ENCODE measurements around the gene NTNG2.

NTNG2 gene

DNA sequence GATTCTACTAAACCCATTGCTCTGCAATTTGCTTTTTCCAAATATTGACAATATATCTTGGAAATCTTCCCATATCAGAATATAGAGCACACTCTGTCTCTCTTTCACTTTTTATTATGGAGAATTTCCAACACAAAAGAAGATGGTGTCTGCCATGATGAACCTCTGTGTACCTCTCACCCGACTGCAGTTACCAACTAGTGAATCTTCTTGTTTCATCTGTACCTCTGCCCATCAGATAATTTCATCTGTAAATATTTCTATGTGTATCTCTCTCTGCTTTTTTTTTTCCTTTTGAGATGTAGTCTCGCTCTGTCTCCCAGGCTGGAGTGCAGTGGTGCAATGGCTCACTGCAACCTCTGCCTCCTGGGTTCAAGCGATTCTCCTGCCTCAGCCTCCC lies 62.8 kb downstream of the NTNG2 start:
- DNase-seq (ENCODE audit: low spot score in 2 of 2) (no peak), ATAC-seq (replicated peaks; ENCODE audit: extremely low read depth, poor library complexity, severe bottlenecking) (no peak)
- Mint-ChIP-seq H3K36me3 (ENCODE audit: insufficient read depth) (peaks cover 2% of the 10 kb centered on the region), H3K9me3 (no peaks in the 10 kb centered on the region), H3K27ac (ENCODE audit: low read depth) (no peak overlapping the region), H3K4me3 (no peak overlapping the region), H3K27me3 (peaks cover 15% of the 10 kb centered on the region), H3K4me1 (no peaks in the 10 kb centered on the region)

DNA sequence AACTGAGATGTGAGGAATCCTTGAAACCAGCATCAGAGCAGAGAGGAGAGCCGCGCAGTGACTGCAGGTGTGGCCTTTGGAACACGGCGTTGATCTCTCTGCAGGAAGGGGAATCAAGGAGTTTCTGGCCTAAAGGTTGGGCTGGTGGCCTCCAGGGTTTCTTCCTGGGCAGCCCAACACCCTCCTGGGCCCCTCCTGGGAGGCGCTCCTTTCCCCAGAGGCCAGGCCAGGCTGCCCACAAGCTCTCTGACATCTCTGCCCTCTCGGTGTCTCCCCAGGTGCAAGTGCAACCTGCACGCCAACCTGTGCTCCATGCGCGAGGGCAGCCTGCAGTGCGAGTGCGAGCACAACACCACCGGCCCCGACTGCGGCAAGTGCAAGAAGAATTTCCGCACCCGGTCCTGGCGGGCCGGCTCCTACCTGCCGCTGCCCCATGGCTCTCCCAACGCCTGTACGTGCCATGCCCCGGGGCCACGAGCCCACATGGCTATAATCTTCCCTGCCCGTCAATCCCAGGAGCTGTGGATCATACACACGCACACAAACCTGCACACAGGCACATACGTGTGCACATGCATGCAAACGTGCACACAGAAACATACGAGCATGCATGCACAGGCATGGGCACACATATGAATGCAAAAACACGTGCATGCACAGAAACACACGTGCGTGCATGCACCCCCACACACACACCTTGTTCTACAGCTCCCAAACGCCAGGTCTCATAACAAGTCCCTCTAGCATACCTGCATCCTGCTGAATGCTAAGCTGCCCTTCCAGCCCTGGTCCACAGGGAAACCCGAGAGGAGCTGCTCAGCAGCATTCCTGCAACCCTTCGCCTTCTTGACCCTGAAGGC lies 64.9 kb downstream of the NTNG2 start:
- H3K27me3 Mint-ChIP-seq = peaks cover 6% of the 10 kb centered on the region
- ATAC-seq (replicated peaks; ENCODE audit: extremely low read depth, poor library complexity, severe bottlenecking) (no peak), DNase-seq (ENCODE audit: low spot score in 2 of 2) (no peak)
- no peaks in the 10 kb centered on the region for H3K9me3 Mint-ChIP-seq
- H3K36me3 Mint-ChIP-seq (ENCODE audit: insufficient read depth) = peaks cover 3% of the 10 kb centered on the region
- no peaks in the 10 kb centered on the region for H3K4me1 Mint-ChIP-seq
- no peak overlapping the region for H3K4me3 Mint-ChIP-seq
- no peak overlapping the region for H3K27ac Mint-ChIP-seq (ENCODE audit: low read depth)

DNA sequence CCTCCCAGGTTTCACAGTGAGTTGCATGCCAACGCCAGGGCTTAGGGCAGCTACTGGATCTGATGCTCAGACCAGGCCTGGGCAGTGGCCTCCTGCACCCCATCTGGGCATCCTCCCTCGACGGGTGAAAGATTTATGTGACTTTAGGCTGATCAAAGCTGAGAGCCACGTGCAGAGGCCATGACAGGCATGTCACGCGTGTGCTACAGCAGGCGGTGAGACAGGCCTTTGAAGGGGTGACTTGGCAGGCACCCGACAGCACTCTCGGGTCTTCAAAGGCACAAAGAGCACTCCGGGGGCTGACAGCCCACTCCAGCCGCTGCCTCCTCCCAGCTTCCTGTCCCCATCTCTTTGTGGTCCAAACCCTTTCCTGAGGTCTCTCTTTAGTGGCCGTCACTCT lies 66.2 kb downstream of the NTNG2 start:
- Mint-ChIP-seq H3K4me1 (no peaks in the 10 kb centered on the region), H3K9me3 (no peaks in the 10 kb centered on the region), H3K27ac (ENCODE audit: low read depth) (no peak overlapping the region), H3K36me3 (ENCODE audit: insufficient read depth) (peaks cover 3% of the 10 kb centered on the region), H3K27me3 (peaks cover 9% of the 10 kb centered on the region), H3K4me3 (no peak overlapping the region)
- DNase-seq (ENCODE audit: low spot score in 2 of 2) = no peak
- ATAC-seq (replicated peaks; ENCODE audit: extremely low read depth, poor library complexity, severe bottlenecking) = no peak

- peaks cover 22% of the 10 kb centered on the region for H3K27me3 Mint-ChIP-seq
- DNase-seq (ENCODE audit: low spot score in 2 of 2) (no peak), ATAC-seq (replicated peaks; ENCODE audit: extremely low read depth, poor library complexity, severe bottlenecking) (no peak)
- H3K27ac Mint-ChIP-seq (ENCODE audit: low read depth) = no peak overlapping the region
- H3K4me1 Mint-ChIP-seq = no peaks in the 10 kb centered on the region
- peaks cover 3% of the 10 kb centered on the region for H3K36me3 Mint-ChIP-seq (ENCODE audit: insufficient read depth)
- no peaks in the 10 kb centered on the region for H3K9me3 Mint-ChIP-seq
- no peak overlapping the region for H3K4me3 Mint-ChIP-seq
These were observed 68.7 kb downstream of the NTNG2 start for GRCh38 chr9:132230605-132231004.

- peaks cover 26% of the 10 kb centered on the region for H3K27me3 Mint-ChIP-seq
- H3K36me3 Mint-ChIP-seq (ENCODE audit: insufficient read depth) = peaks cover 3% of the 10 kb centered on the region
- no peak for DNase-seq (ENCODE audit: low spot score in 2 of 2)
- peaks cover 4% of the 10 kb centered on the region for H3K4me1 Mint-ChIP-seq
- no peak overlapping the region for H3K27ac Mint-ChIP-seq (ENCODE audit: low read depth)
- no peak overlapping the region for H3K4me3 Mint-ChIP-seq
- ATAC-seq (replicated peaks; ENCODE audit: extremely low read depth, poor library complexity, severe bottlenecking) = no peak
- no peaks in the 10 kb centered on the region for H3K9me3 Mint-ChIP-seq
These were observed 69.3 kb downstream of the NTNG2 start for GRCh38 chr9:132231019-132231701.

DNA sequence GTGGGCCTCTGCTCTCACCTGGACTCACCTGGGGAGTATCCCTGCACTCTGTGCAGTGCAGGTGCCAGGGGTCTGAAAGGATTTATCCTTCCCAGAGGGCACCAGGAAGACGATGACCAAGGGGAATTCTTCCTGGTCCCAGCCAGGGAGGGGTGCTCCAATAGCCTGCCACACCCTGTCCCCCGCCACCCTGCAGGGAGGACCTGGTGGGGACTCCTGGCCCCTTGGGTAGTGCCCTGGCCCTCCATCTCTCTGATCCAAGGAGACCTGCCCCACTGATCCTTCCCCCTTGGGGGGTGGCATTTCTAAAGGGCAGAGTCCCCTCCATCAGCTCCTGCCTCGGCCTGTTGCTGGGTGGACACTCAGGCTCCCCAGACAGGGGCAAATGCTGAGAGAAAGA lies 70.7 kb downstream of the NTNG2 start:
- ATAC-seq (replicated peaks; ENCODE audit: extremely low read depth, poor library complexity, severe bottlenecking) = no peak
- no peak for DNase-seq (ENCODE audit: low spot score in 2 of 2)
- Mint-ChIP-seq H3K27ac (ENCODE audit: low read depth) (no peak overlapping the region), H3K4me3 (no peak overlapping the region), H3K36me3 (ENCODE audit: insufficient read depth) (peaks cover 3% of the 10 kb centered on the region), H3K4me1 (peaks cover 11% of the 10 kb centered on the region), H3K9me3 (no peaks in the 10 kb centered on the region), H3K27me3 (peaks cover 26% of the 10 kb centered on the region)

DNA sequence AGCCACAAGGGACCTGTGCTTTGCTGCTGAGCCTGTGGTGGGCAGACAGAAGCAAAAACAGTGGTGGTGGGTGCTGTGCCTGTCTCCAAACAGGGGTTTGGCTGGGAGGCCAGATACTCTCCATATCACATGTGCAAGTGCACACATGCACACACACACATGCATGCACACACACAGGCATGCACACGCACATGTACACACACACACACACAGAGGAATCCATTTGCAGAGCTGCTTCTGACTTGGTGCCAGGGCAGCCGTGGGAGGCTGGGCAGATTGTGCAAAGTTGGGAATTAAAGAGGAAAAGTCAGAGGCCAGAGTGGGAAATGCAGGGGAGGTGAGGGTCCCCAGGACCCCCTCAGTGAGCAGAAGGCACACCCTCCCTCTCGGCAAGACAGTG lies 71.3 kb downstream of the NTNG2 start:
- peaks cover 26% of the 10 kb centered on the region for H3K27me3 Mint-ChIP-seq
- H3K4me3 Mint-ChIP-seq = no peak overlapping the region
- DNase-seq (ENCODE audit: low spot score in 2 of 2) (no peak), ATAC-seq (replicated peaks; ENCODE audit: extremely low read depth, poor library complexity, severe bottlenecking) (no peak)
- no peak overlapping the region for H3K27ac Mint-ChIP-seq (ENCODE audit: low read depth)
- no peaks in the 10 kb centered on the region for H3K9me3 Mint-ChIP-seq
- H3K4me1 Mint-ChIP-seq = peaks cover 11% of the 10 kb centered on the region
- H3K36me3 Mint-ChIP-seq (ENCODE audit: insufficient read depth) = peaks cover 3% of the 10 kb centered on the region

DNA sequence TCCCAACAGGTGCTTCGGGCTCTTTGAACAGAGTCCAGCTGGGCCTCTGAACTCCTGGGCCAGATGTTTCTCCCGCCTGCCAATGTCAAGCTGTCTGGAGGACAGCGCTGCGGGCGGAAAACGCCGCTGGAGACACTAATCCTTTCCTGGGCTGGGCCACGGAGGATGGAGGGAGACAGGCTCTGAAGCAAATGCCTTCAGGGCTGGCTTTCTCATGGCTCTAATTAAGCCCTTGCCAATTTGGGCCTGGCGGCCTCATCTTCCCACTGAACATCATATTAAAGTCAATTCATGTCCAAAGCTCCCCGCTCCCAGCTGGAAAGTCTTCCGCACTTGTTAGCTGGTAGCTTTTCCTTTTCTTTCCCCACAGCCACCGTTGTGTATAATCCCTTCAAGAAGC lies 72.7 kb downstream of the NTNG2 start:
- Mint-ChIP-seq H3K9me3 (no peaks in the 10 kb centered on the region), H3K27ac (ENCODE audit: low read depth) (no peak overlapping the region), H3K4me1 (peaks cover 11% of the 10 kb centered on the region), H3K4me3 (no peak overlapping the region), H3K27me3 (peaks cover 26% of the 10 kb centered on the region), H3K36me3 (ENCODE audit: insufficient read depth) (peaks cover 1% of the 10 kb centered on the region)
- ATAC-seq (replicated peaks; ENCODE audit: extremely low read depth, poor library complexity, severe bottlenecking) (no peak), DNase-seq (ENCODE audit: low spot score in 2 of 2) (no peak)

DNA sequence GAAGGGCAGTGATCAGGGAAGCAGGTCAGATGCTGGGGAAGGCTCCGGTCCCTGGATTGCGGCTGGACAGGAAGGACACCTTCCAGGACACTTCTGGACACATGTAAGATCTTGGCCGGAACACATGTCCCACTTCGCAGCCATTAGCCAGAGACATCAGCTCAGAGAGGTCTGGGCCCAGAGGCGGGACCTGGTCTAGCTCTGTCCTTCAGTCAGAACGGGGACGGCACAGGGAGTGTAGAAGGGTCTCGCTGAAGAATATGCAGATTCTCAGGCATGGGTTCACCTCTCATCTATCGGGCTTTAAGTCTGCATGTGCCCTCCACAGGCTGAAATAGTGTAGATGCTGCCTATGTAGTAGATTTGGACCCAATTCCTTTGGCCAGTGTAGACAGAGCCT lies 73.3 kb downstream of the NTNG2 start:
- peaks cover 26% of the 10 kb centered on the region for H3K27me3 Mint-ChIP-seq

DNA sequence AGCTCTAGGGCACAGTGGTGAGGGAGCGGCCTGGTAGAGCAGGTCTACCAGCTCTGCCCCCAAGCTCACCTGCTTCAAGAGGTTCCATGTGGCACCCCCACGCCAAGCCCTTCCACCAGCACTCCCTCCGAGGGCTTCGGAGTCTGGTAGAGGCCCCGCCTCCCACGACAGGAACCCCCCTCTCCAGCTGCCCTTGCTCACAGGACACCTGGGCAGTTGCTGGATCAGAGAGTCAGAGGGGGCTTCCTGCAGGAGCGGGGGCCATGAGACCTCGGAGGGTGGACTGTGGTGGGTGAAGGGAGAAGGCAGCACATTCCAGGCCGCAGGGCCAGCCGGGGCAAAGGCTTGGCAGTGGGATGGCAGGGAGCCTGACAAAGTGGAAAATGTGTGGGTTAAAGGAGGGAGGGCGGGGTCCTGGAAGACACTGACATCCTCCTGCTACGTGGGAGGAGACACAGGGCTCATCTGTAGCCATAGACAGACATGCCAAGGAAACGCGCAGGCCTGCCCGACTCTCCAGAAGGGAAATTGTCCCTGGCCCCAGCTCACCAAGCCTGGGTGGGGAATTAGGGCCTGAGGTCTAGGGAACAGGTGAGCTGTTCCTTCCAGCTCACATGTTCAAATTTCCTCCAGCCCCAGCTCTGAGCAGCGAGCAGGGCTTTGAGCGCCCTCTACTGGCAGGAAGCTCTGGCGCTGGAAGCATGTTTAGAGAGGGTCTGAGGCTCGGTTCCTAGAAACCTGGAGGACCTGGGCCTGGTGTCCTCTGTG lies 74.2 kb downstream of the NTNG2 start:
- H3K27ac Mint-ChIP-seq (ENCODE audit: low read depth) = no peak overlapping the region
- H3K27me3 Mint-ChIP-seq = peaks cover 26% of the 10 kb centered on the region
- H3K36me3 Mint-ChIP-seq (ENCODE audit: insufficient read depth) = no peaks in the 10 kb centered on the region
- ATAC-seq (replicated peaks; ENCODE audit: extremely low read depth, poor library complexity, severe bottlenecking) (no peak), DNase-seq (ENCODE audit: low spot score in 2 of 2) (peak; percentile 60 to 77)
- H3K4me3 Mint-ChIP-seq = no peak overlapping the region
- H3K9me3 Mint-ChIP-seq = no peaks in the 10 kb centered on the region
- peaks cover 12% of the 10 kb centered on the region for H3K4me1 Mint-ChIP-seq

More for the DNA sequence above, 73.3 kb downstream of the NTNG2 start:
- Mint-ChIP-seq H3K9me3 (no peaks in the 10 kb centered on the region), H3K36me3 (ENCODE audit: insufficient read depth) (no peaks in the 10 kb centered on the region), H3K27ac (ENCODE audit: low read depth) (no peak overlapping the region), H3K4me1 (peaks cover 11% of the 10 kb centered on the region), H3K4me3 (no peak overlapping the region)
- no peak for DNase-seq (ENCODE audit: low spot score in 2 of 2)
- ATAC-seq (replicated peaks; ENCODE audit: extremely low read depth, poor library complexity, severe bottlenecking) = no peak

- Mint-ChIP-seq H3K27me3 (peaks cover 26% of the 10 kb centered on the region), H3K9me3 (no peaks in the 10 kb centered on the region), H3K4me3 (no peak overlapping the region), H3K4me1 (peaks cover 17% of the 10 kb centered on the region), H3K36me3 (ENCODE audit: insufficient read depth) (no peaks in the 10 kb centered on the region), H3K27ac (ENCODE audit: low read depth) (no peak overlapping the region)
- DNase-seq (ENCODE audit: low spot score in 2 of 2) (no peak), ATAC-seq (replicated peaks; ENCODE audit: extremely low read depth, poor library complexity, severe bottlenecking) (no peak)
These were observed 74.9 kb downstream of the NTNG2 start for GRCh38 chr9:132236662-132237311.

DNA sequence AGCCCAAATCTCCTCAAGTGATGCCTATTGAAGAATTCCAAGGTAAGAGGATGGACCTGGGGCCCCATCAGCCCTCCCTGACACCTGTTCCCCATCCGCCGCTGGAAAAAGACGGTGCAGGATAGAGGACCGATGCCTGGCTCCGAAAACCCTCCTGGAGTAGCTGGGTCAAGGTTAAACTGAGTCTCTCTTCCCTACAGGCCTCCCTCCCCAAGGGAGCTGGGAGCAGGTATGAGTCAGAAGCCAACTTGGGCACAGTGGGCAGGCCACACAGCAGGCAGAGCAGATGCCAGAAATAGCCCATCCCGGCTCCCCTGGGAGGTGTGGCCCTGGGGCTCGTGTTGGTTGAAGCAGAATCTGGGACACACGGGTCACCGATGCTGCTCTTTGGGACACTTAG lies 75.6 kb downstream of the NTNG2 start:
- DNase-seq (ENCODE audit: low spot score in 2 of 2) = no peak
- H3K4me3 Mint-ChIP-seq = no peak overlapping the region
- H3K9me3 Mint-ChIP-seq = no peaks in the 10 kb centered on the region
- no peak for ATAC-seq (replicated peaks; ENCODE audit: extremely low read depth, poor library complexity, severe bottlenecking)
- H3K27ac Mint-ChIP-seq (ENCODE audit: low read depth) = no peak overlapping the region
- H3K27me3 Mint-ChIP-seq = peaks cover 26% of the 10 kb centered on the region
- peaks cover 5% of the 10 kb centered on the region for H3K36me3 Mint-ChIP-seq (ENCODE audit: insufficient read depth)
- H3K4me1 Mint-ChIP-seq = peaks cover 21% of the 10 kb centered on the region
